Posterior vena cava (tissue), 2 donors: ENCODE measurements around the gene KRTAP10-3. TPM values are rescaled to one million over a fixed set of nuclear protein-coding genes. Genes with fewer than 3 reads are reported as not detected.
A peak's percentile ranks its signal among the peaks of the same experiment; 100 is the strongest.

ENCODE experiments used
- DNase-seq: peaks from one replicate; pipeline ENCODE4 v3.0.0-alpha.2; 2020; ENCODE audit warnings: low spot score
- intact Hi-C, 2 donors: fragments of 100-400 bp; cut with DNase I; formaldehyde crosslinking; loops; one replicate each; pipeline versions ENCODE4 v1.14.1 to v1.14.2; 2022 to 2023
- total RNA-seq, 2 donors: library from RNA; stranded (reverse); fragmentation: NEBNext Ultra II Directional; extraction: Animal tissue kit (Norgen Biotek cat#: 25700); gene quantifications; one replicate each; pipeline ENCODE4 v1.2.1, GENCODE V29; 2021
- donor health status: DM: yes; HTN: yes; CAD: no.
- donor health status: DM: yes; HTN: yes; CAD: no.

The KRTAP10-3 gene
- total RNA-seq, 2 donors from 2014 or later = not detected

DNA sequence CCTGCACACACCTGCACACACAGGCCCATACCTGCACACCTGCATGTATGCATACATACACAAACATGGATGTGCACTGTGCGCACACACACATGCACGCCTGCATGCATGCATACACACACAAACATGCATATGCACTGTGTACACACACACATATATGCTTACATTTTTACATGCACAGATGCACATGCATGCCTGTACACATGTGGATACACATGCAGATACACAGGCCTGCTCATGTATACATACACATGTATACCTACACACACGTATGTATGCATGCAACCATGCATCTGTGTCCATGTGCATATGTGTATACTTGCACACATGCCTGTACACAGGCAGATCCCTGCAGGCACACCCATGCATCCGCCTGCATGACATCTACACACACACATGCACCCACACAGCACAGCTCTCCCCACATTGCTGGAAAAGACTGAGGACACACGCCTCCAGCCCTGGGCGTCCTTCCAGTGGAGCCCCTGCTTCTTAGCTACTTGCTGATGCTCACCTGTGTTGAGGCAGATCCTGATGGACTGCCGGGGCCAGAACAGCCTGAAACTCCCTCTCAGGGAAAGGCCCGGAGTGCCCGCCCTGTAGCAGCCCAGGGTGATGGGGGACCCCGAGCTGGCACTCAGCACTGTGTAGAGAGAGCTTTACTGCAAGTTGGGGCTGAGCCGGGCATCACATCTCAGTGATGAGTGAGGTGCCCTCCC is 47.2 kb downstream of the KRTAP10-3 start:
- intact Hi-C loops = no loop called here
- DNase-seq = no peak

DNA sequence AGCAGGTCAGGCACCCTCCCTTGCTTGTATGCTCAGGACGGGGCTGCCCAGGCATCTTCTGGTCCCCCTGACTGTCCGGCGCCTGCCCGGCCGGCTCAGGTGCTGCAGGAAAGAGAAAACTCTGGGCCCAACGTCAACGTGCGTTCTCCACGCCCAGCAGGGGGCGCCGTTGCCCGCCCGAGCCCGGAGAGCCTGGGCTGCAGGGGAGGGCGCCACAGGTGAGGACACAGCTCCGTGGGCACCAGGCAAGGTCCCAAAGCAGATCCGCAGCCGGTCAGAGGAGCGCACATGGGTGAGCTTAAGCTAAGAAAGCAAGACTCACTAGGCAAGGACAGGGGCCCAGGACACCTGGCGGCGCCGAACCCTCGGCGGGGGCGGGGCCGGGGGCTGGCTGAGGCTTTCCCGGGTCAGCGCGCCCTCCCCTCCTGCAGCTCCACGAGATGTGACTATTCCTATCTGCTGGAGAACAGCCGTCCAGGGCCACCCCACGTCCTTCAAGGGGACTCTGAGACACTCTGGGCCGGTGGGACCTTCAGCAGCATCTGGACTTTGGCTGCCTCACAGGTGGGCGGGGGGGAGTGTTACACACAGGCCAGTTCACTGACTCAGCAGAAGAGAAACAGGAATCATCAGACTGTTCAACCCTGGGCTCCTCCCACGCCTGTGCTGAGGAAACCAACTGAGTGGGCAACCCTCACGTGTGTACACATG is 47.9 kb downstream of the KRTAP10-3 start:
- peak; percentile 88 for DNase-seq
- intact Hi-C loops = no loop called here

DNA sequence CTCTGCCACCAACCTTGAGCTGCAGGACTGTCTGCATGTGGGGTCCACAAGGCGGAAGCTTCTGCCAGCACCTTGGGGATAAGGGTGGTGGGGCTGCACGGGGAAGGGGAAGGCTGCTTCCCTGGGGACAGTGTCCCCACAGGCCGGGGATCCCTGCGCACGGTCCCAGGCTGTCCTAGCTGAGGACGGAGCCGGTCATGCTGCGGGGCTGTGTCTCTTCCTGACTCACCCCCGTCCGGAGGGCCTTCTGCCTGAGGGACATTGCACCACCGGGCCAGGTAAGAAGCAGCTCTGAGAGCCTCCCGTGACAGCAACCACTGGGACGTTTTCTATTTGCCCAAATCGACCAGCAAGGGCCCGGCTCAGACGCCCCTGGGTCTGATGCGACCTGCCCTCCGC is 48.5 kb downstream of the KRTAP10-3 start:
- intact Hi-C loops = no loop called here
- no peak for DNase-seq

DNA sequence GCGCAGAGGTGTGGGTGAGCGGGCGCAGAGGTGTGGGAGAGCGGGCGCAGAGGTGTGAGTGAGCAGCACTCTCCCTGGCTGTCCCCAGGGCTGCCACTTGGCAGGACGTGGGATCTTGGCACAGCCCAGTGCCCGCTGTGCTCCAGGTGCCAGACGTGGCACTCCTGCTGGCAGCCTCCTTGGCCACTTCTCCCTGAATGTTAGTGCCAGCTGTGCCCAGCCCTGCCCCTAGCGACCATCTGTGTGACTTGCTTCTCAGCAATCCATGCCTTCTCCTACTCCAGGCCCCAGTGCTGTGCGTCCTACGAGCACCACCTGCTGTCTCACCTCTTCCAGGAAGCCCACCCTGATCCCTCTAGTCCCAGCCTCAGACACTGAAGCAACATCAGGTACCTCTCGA is 49.1 kb downstream of the KRTAP10-3 start:
- no peak for DNase-seq
- intact Hi-C loops = no loop called here

DNA sequence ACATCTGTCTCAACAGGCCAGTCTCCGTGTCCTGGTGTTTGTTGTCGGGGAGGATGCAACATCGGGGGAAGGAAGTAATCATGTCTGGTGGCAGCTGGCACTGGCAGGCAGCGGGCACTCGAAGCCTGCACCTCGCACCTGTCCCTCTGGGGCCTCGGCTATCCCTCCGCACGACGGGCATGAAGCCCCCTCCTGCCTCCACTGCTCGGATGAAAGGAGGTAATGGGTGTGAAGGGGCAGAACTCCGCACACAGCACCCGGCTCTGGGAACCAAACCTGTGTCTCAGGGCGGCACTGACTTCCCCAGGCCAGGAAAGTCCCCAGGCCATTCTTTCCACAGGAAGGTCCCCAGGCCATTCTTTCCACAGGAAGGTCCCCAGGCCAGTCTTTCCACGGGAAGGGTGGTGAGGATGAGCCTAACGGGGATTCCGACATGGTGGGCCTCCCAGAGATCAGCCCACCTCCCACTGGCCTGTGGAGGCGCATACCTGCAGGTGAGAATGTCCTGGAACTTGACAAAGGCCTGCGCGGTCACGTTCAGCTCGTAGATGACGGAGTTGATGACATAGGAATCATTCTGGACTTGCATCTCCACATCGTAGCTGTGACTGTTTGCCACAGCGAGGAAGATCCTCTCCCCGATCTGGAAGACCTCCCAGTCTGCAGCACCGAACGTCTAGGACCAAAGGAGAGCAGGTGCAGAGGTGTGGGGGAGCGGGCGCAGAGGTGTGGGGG is 49.7 kb downstream of the KRTAP10-3 start:
- no peak for DNase-seq
- intact Hi-C loops = no loop called here

DNA sequence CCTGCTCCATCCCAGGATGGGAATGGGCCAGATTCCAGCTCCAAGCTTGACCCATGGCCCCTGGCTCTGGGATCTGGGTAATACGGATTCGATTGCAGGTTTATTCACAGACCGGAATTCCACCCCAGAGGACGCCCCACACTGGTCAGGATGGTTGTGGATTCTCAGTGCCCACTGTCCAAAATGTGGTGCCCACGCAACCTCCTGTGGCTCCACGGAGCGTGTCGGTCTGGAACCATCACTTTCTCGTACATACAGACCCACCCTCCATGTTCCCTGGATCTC is 50.2 kb downstream of the KRTAP10-3 start:
- DNase-seq = no peak
- intact Hi-C loops = no loop called here

Other genes starting within 250 kb of the KRTAP10-3 start
- gene CFAP410, start 219.4 kb downstream of the KRTAP10-3 start, total RNA-seq = 10 to 100 TPM; 18.1 to 18.8 TPM
- 10 to 100 TPM in 1 of 2 donors, 1 to 10 TPM in 1; 7.7 to 11.3 TPM for gene TRPM2, start 205.2 kb downstream of the KRTAP10-3 start, total RNA-seq
- gene LRRC3, start 103.3 kb downstream of the KRTAP10-3 start, total RNA-seq = 1 to 10 TPM; 1.5 to 1.8 TPM
- gene KRTAP10-1, start 18.6 kb downstream of the KRTAP10-3 start, total RNA-seq = not detected
- gene KRTAP10-2, start 7.3 kb downstream of the KRTAP10-3 start, total RNA-seq = not detected
- gene KRTAP10-4, start 14.9 kb upstream of the KRTAP10-3 start, total RNA-seq = not detected
- not detected for gene KRTAP10-5, start 21.8 kb upstream of the KRTAP10-3 start, total RNA-seq
- not detected for gene KRTAP10-6, start 33.7 kb upstream of the KRTAP10-3 start, total RNA-seq
- not detected for gene KRTAP10-7, start 41.8 kb upstream of the KRTAP10-3 start, total RNA-seq
- not detected for gene KRTAP10-8, start 53.3 kb upstream of the KRTAP10-3 start, total RNA-seq
- gene KRTAP10-9, start 68.3 kb upstream of the KRTAP10-3 start, total RNA-seq = not detected
- gene KRTAP10-10, start 78.6 kb upstream of the KRTAP10-3 start, total RNA-seq = not detected
- not detected for gene KRTAP10-11, start 87.6 kb upstream of the KRTAP10-3 start, total RNA-seq
- gene KRTAP12-4, start 95.9 kb upstream of the KRTAP10-3 start, total RNA-seq = not detected
- not detected for gene KRTAP12-3, start 99.1 kb upstream of the KRTAP10-3 start, total RNA-seq
- gene KRTAP12-2, start 108.1 kb upstream of the KRTAP10-3 start, total RNA-seq = under 1 TPM in 1 of 2 donors, not detected in 1; 0.48 TPM
- gene KRTAP12-1, start 123.4 kb upstream of the KRTAP10-3 start, total RNA-seq = not detected
- not detected for gene KRTAP10-12, start 138.4 kb upstream of the KRTAP10-3 start, total RNA-seq
- under 1 TPM; 0.14 to 0.48 TPM for gene TSPEAR, start 152.8 kb upstream of the KRTAP10-3 start, total RNA-seq
- gene UBE2G2, start 243.0 kb upstream of the KRTAP10-3 start, total RNA-seq = 10 to 100 TPM; 72.6 to 75.6 TPM